Progenitor cell of endocrine pancreas (in vitro differentiated cells): ENCODE measurements around the gene ZNF280C. TPM values are rescaled to one million over a fixed set of nuclear protein-coding genes. Genes with fewer than 3 reads are reported as not detected.

Experiments
- DNase-seq: peaks from one replicate; pipeline ENCODE4 v3.0.0; 2021; ENCODE audit warnings: low spot score; ENCODE audit not compliant: unreplicated experiment
- H3K27ac Mint-ChIP-seq: 2 replicates; pipeline ENCODE4 v1.8.0; 2021; ENCODE audit warnings: mild to moderate bottlenecking, moderate library complexity, mixed read lengths
- H3K27me3 Mint-ChIP-seq: 2 replicates; pipeline ENCODE4 v1.8.0; 2021; ENCODE audit warnings: mixed read lengths
- H3K36me3 Mint-ChIP-seq: 2 replicates; pipeline ENCODE4 v1.8.0; 2022; ENCODE audit warnings: mixed read lengths; ENCODE audit not compliant: insufficient read depth
- H3K4me1 Mint-ChIP-seq: 2 replicates; pipeline ENCODE4 v1.8.0; 2021; ENCODE audit warnings: low read depth, mixed read lengths
- H3K4me3 Mint-ChIP-seq: 2 replicates; pipeline ENCODE4 v1.8.0; 2021; ENCODE audit warnings: low read depth, mild to moderate bottlenecking, moderate library complexity, mixed read lengths
- H3K9me3 Mint-ChIP-seq: 2 replicates; pipeline ENCODE4 v1.8.0; 2021; ENCODE audit warnings: low read depth, mixed read lengths
- total RNA-seq: library from RNA; stranded (reverse); gene quantifications from 2 replicates; pipeline ENCODE4 v1.2.1, GENCODE V29; 2021
- TF ChIP-seq, protein P1 (sequence below): fragments of 200-600 bp; sonication (generic); IDR thresholded peaks from one replicate; pipeline ENCODE4 v1.5.0; 2021; ENCODE audit warnings: antibody characterized with exemption, mild to moderate bottlenecking; ENCODE audit not compliant: unreplicated experiment

The ZNF280C gene
- total RNA-seq, 1 donor from 2014 or later = 16.2 TPM

DNA sequence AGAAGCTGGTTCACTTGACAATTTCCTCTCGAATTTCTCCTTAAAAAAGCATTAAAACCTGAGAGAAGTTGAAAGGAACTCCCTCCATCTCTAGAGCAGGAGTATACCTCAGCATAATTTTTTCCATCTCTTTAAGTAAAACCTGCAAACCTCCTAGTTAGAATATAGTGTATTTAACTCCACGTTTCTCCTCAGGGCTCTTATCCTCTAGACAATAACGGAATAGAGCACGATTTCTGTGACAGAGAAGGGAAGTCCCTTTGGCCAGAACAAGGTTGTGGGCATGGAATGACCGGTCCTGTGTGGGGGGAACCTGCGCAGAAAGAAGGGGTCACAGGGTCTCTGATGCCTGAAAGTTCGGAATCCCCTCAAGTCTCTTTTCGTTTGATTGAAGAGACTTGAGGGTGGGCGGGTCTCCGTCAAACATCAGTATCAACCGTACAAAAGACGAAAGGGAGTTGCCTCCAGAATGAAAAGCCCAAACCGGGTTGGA, 697 bp downstream of the ZNF280C start:
- Mint-ChIP-seq H3K9me3 (peaks cover 16% of the 10 kb centered on the region), H3K27me3 (no peaks in the 10 kb centered on the region), H3K36me3 (no peaks in the 10 kb centered on the region), H3K4me3 (peak overlapping the region; percentile 92), H3K4me1 (no peaks in the 10 kb centered on the region), H3K27ac (peak overlapping the region; percentile 89)
- no peak for DNase-seq
- TF ChIP-seq, protein P1, sequence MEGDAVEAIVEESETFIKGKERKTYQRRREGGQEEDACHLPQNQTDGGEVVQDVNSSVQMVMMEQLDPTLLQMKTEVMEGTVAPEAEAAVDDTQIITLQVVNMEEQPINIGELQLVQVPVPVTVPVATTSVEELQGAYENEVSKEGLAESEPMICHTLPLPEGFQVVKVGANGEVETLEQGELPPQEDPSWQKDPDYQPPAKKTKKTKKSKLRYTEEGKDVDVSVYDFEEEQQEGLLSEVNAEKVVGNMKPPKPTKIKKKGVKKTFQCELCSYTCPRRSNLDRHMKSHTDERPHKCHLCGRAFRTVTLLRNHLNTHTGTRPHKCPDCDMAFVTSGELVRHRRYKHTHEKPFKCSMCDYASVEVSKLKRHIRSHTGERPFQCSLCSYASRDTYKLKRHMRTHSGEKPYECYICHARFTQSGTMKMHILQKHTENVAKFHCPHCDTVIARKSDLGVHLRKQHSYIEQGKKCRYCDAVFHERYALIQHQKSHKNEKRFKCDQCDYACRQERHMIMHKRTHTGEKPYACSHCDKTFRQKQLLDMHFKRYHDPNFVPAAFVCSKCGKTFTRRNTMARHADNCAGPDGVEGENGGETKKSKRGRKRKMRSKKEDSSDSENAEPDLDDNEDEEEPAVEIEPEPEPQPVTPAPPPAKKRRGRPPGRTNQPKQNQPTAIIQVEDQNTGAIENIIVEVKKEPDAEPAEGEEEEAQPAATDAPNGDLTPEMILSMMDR = no peak

DNA sequence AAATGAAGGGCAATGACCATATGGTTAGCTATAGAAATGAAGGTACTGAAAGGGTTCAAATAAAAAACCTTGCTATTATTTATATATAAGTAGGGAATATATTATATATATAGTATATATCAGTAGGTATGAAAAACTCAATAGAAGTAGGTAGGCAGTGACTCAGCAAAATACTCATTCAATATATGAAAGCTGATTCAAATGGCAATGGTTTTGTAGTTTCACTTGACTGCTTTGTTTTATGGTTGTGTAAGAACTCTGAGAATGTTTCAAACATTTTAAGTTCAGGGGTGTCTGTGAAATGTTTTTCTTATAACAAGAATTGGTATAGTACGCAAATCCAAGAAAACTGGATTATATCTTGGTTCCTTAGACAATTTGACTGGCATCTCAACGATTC, 4.1 kb downstream of the ZNF280C start:
- Mint-ChIP-seq H3K4me1 (no peaks in the 10 kb centered on the region), H3K27ac (no peak overlapping the region), H3K9me3 (peaks cover 17% of the 10 kb centered on the region), H3K27me3 (no peaks in the 10 kb centered on the region), H3K36me3 (peaks cover 4% of the 10 kb centered on the region), H3K4me3 (no peak overlapping the region)
- TF ChIP-seq, protein P1 = no peak
- DNase-seq = no peak

DNA sequence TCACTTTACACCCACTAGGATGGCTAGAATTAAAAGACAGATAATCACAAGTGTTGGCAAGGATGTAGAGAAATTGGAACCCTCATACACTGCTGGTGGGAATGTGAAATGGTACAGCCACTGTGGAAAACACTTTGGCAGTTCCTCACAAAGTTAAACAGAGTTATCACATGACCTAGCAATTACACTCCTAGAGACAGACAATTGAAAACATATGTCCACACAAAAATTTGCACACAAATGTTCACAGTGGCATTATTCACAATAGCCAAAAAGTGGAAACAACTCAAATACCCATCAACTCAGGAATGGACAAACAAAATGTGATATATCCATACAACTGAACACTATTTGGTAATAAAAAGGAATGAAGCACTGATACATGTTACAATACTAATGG, 5.7 kb downstream of the ZNF280C start:
- peaks cover 12% of the 10 kb centered on the region for H3K9me3 Mint-ChIP-seq
- H3K4me3 Mint-ChIP-seq = no peak overlapping the region
- H3K36me3 Mint-ChIP-seq = peaks cover 8% of the 10 kb centered on the region
- no peak overlapping the region for H3K27ac Mint-ChIP-seq
- H3K27me3 Mint-ChIP-seq = no peaks in the 10 kb centered on the region
- no peak for DNase-seq
- no peaks in the 10 kb centered on the region for H3K4me1 Mint-ChIP-seq
- TF ChIP-seq, protein P1 = no peak

DNA sequence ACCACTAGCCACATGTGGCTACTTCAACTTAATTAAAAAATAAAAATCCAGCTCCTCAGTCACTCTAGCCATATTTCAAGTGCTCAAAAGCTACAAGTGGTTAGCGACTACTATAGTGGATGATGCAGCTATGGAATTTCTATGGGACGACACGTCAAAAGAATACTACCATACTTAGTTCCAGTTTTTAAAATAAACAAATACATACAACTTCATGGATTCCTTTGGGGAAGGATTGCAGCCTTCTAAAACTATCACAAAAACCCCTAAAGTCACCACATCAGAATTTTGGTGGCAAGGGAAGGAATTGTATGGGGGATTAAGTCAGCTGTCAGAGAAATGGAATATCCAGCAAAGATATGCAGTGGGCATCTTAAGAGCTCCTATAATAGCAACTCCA, 6.5 kb downstream of the ZNF280C start:
- Mint-ChIP-seq H3K4me3 (no peak overlapping the region), H3K36me3 (peaks cover 8% of the 10 kb centered on the region), H3K9me3 (peaks cover 12% of the 10 kb centered on the region), H3K27me3 (no peaks in the 10 kb centered on the region), H3K27ac (no peak overlapping the region), H3K4me1 (no peaks in the 10 kb centered on the region)
- no peak for DNase-seq
- TF ChIP-seq, protein P1 = no peak

DNA sequence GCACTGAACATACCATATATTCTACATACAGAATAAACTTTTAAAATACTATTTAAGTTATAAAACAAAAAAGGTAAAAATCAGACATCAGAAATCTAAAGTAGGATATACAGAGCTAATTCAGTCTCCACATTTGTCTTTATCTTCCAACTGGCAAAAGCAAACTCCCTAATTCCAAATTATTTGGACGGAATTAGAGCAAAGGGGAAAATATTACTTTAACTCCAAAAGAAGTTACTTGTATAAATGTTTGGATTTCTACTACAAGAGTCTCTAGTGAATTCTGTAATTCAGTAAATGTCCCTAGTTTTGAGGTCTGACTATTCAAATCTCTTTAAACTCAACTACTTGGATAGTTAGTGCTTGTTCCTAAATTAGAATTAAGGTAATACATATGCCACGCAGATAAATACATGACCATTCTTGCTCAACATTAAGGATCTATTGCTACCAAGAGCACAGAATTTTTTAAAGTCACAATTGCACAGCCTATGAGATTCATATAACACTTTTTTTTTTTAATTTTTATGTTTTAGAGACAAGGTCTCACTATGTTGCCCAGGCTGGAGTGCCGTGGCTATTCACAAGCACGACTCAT, 7.3 kb downstream of the ZNF280C start:
- Mint-ChIP-seq H3K9me3 (peaks cover 12% of the 10 kb centered on the region), H3K27ac (no peak overlapping the region), H3K27me3 (no peaks in the 10 kb centered on the region), H3K36me3 (peaks cover 8% of the 10 kb centered on the region), H3K4me1 (no peaks in the 10 kb centered on the region), H3K4me3 (no peak overlapping the region)
- TF ChIP-seq, protein P1 = no peak
- DNase-seq = no peak
